A549 (cell line): ENCODE measurements around the gene KRTAP10-8. TPM values are rescaled to one million over a fixed set of nuclear protein-coding genes. Genes with fewer than 3 reads are reported as not detected.
"Not testable (repeated sequence)": the region's sequence is repeated elsewhere in the genome, so short reads cannot be mapped to it uniquely, and the experiment has no call there.

ENCODE experiments used
- ATAC-seq, 2 experiments: fragments of 200-7000 bp in 1 of 2; fragments of >200 bp in 1 of 2; cut with Nextera tagmentation in 1 of 2; cut with Tn5 transposase in 1 of 2; 3 replicates each; pipeline versions ENCODE4 v1.8.0 to v1.9.1; 2018 to 2020; ENCODE audit warnings: mild to moderate bottlenecking in 1 of 2, moderate library complexity in 1 of 2
- CTCF ChIA-PET: fragments of 300-600 bp; sonication (Branson Sonifier 250); formaldehyde crosslinking; extraction: SDS; loops from one replicate; lab custom pipeline; 2021; ENCODE audit warnings: antibody characterized with exemption, inconsistent platforms; lab: Yijun Ruan, JAX
- POLR2A ChIA-PET: fragments of 350-600 bp; formaldehyde crosslinking; extraction: SDS; loops from one replicate; lab custom pipeline; 2021; ENCODE audit warnings: antibody characterized with exemption, inconsistent platforms; lab: Yijun Ruan, JAX
- DNase-seq, 2 experiments: peaks; one replicate each; pipeline versions ENCODE4 v3.0.0 to v3.0.0-alpha.2; 2011 to 2016; ENCODE audit warnings: low read depth in 1 of 2, low spot score in 1 of 2
- FAIRE-seq: peaks from 2 replicates; lab custom pipeline; 2011; peaks lifted over from hg19 to GRCh38; lab: Jason Lieb, UNC
- H3K27ac ChIP-seq, 2 experiments: fragments of >200 bp; sonication (Bioruptor Twin); formaldehyde crosslinking; 3 replicates each; pipeline ENCODE4 v1.5.1; 2016 to 2017
- H3K4me1 ChIP-seq: fragments of >200 bp; sonication (Bioruptor Twin); formaldehyde crosslinking; 3 replicates; pipeline ENCODE4 v1.6.1; 2016
- H3K4me2 ChIP-seq: fragments of >200 bp; sonication (Bioruptor Twin); formaldehyde crosslinking; 3 replicates; pipeline ENCODE4 v1.6.1; 2016
- H3K4me3 ChIP-seq: fragments of >200 bp; sonication (Bioruptor Twin); formaldehyde crosslinking; 3 replicates; pipeline ENCODE4 v1.5.1; 2016
- H3K9me3 ChIP-seq: fragments of >200 bp; sonication (Bioruptor Twin); formaldehyde crosslinking; 3 replicates; pipeline ENCODE4 v1.6.1; 2016
- CBX8 ChIP-seq: fragments of 200-600 bp; sonication (generic); IDR thresholded peaks from 2 replicates; pipeline ENCODE4 v1.6.1; 2016
- CHD2 ChIP-seq: fragments of 150-350 bp; IDR thresholded peaks from 2 replicates; pipeline ENCODE4 v1.6.1; 2014; ENCODE audit warnings: low read length; ENCODE audit not compliant: partially characterized antibody
- FOXS1 ChIP-seq: fragments of 250-450 bp; sonication (Bioruptor Pico); IDR thresholded peaks from 2 replicates; pipeline ENCODE4 v1.5.0; 2020; ENCODE audit warnings: mild to moderate bottlenecking, moderate library complexity
- HOXA7 ChIP-seq: fragments of 250-450 bp; sonication (Bioruptor Pico); IDR thresholded peaks from 2 replicates; pipeline ENCODE4 v1.5.0; 2020; ENCODE audit warnings: mild to moderate bottlenecking, moderate library complexity
- HOXB5 ChIP-seq: fragments of 250-450 bp; sonication (Bioruptor Pico); IDR thresholded peaks from 2 replicates; pipeline ENCODE4 v1.5.0; 2020; ENCODE audit warnings: mild to moderate bottlenecking, moderate library complexity
- KDM5A ChIP-seq: fragments of 200-600 bp; sonication (generic); IDR thresholded peaks from 2 replicates; pipeline ENCODE4 v1.6.1; 2016; ENCODE audit warnings: antibody characterized with exemption, mild to moderate bottlenecking
- NPAS2 ChIP-seq: fragments of 250-450 bp; sonication (Bioruptor Pico); IDR thresholded peaks from 2 replicates; pipeline ENCODE4 v1.8.0; 2022; ENCODE audit warnings: mild to moderate bottlenecking, moderate library complexity, borderline replicate concordance
- NR3C1 ChIP-seq: fragments of >200 bp; sonication (Bioruptor Twin); formaldehyde crosslinking; IDR thresholded peaks from 3 replicates; pipeline ENCODE4 v1.6.1; 2017
- PHF8 ChIP-seq: fragments of 200-600 bp; sonication (generic); IDR thresholded peaks from 2 replicates; pipeline ENCODE4 v1.6.1; 2016; ENCODE audit warnings: low read depth, mild to moderate bottlenecking, antibody characterized with exemption, moderate library complexity, borderline replicate concordance
- POLR2A ChIP-seq: IDR thresholded peaks from 2 replicates; pipeline ENCODE4 v1.6.1; 2012; ENCODE audit warnings: mild to moderate bottlenecking, low read length
- POLR2AphosphoS2 ChIP-seq: conservative IDR thresholded peaks from 2 replicates; pipeline ENCODE4 v1.6.1; 2012; ENCODE audit warnings: low read length, improper control_type of control experiment, inconsistent platforms
- RAD21 ChIP-seq, 2 experiments: fragments of >200 bp in 1 of 2; sonication (Bioruptor Twin) in 1 of 2; formaldehyde crosslinking in 1 of 2; IDR thresholded peaks in 1 of 2; conservative IDR thresholded peaks in 1 of 2; 2 replicates in 1 of 2; 3 replicates in 1 of 2; pipeline ENCODE4 v1.6.1; 2012 to 2018; ENCODE audit warnings: inconsistent platforms in 1 of 2
- RFX5 ChIP-seq: fragments of 450-650 bp; IDR thresholded peaks from 2 replicates; pipeline ENCODE4 v1.7.1; 2014; ENCODE audit warnings: antibody characterized with exemption, mild to moderate bottlenecking, moderate library complexity
- SMC3 ChIP-seq: fragments of >200 bp; sonication (Bioruptor Twin); formaldehyde crosslinking; IDR thresholded peaks from 3 replicates; pipeline ENCODE4 v1.6.1; 2018; ENCODE audit warnings: inconsistent platforms
- TFCP2L1 ChIP-seq: fragments of 250-450 bp; sonication (Bioruptor Pico); IDR thresholded peaks from 2 replicates; pipeline ENCODE4 v1.5.0; 2021; ENCODE audit warnings: mild to moderate bottlenecking
- ZFP36 ChIP-seq: fragments of 450-650 bp; IDR thresholded peaks from 2 replicates; pipeline ENCODE4 v1.6.1; 2014; ENCODE audit warnings: borderline replicate concordance; ENCODE audit not compliant: partially characterized antibody
- WGBS: methylation state at CpG from one replicate; pipeline ENCODE4 v1.1.6; 2017; ENCODE audit errors: missing lambda C conversion rate; 5-methylcytosine and 5-hydroxymethylcytosine counted together
- polyA plus RNA-seq, 4 experiments: library from polyadenylated mRNA; depleted of rRNA in 3 of 4; stranded (reverse); fragments of >200 nt; fragmentation: RNase III in 1 of 4; extraction: RNeasy Plus Mini Kit Qiagen cat#74134 plus additional on column Dnase treatment in 1 of 4; gene quantifications; 2 replicates in 3 of 4; 3 replicates in 1 of 4; pipeline ENCODE4 v1.2.3, GENCODE V29; 2011 to 2017
- TF ChIP-seq, protein P1 (sequence below): fragments of 200-600 bp; sonication (generic); IDR thresholded peaks from 2 replicates; pipeline ENCODE4 v1.6.1; 2016; ENCODE audit warnings: antibody characterized with exemption, mild to moderate bottlenecking, moderate library complexity
- TF ChIP-seq, protein P2 (sequence below): fragments of 450-650 bp; IDR thresholded peaks from 2 replicates; pipeline ENCODE4 v1.6.1; 2014; ENCODE audit warnings: antibody characterized with exemption
- TF ChIP-seq, protein P3 (sequence below): fragments of >200 bp; sonication (Bioruptor Twin); formaldehyde crosslinking; IDR thresholded peaks from 3 replicates; pipeline ENCODE4 v1.5.1; 2016
- TF ChIP-seq, protein P4 (sequence below): fragments of >200 bp; sonication (Bioruptor Twin); formaldehyde crosslinking; IDR thresholded peaks from 3 replicates; pipeline ENCODE4 v1.6.1; 2016

The KRTAP10-8 gene
- polyA plus RNA-seq, 2 of the 4 experiments (the other 2 are of a cell fraction), result not detected

DNA sequence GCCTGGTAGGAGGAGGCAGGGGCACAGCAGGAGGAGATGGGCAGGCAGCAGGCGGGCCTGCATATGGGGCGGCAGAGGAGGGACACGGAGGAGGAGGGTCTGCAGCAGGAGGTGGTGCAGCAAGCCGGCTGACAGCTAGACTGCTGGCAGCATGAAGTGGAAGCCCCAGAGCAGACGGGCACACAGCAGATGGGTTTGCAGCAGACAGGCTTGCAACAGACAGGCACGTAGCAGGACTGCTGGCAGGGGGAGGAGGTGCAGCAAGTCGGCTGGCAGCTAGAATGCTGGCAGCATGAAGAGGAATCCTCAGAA is 32.1 kb upstream of the KRTAP10-8 start:
- H3K4me1 ChIP-seq, result no peaks in the 10 kb centered on the region
- H3K9me3 ChIP-seq, result peaks cover 20% of the 10 kb centered on the region
- 22% methylated on average over 2 of the region's 7 CpGs for WGBS
- TF ChIP-seq HOXA7, result no peak
- TF ChIP-seq KDM5A, result no peak
- TF ChIP-seq CHD2, result no peak
- no peak for TF ChIP-seq SMC3
- TF ChIP-seq, protein P1, sequence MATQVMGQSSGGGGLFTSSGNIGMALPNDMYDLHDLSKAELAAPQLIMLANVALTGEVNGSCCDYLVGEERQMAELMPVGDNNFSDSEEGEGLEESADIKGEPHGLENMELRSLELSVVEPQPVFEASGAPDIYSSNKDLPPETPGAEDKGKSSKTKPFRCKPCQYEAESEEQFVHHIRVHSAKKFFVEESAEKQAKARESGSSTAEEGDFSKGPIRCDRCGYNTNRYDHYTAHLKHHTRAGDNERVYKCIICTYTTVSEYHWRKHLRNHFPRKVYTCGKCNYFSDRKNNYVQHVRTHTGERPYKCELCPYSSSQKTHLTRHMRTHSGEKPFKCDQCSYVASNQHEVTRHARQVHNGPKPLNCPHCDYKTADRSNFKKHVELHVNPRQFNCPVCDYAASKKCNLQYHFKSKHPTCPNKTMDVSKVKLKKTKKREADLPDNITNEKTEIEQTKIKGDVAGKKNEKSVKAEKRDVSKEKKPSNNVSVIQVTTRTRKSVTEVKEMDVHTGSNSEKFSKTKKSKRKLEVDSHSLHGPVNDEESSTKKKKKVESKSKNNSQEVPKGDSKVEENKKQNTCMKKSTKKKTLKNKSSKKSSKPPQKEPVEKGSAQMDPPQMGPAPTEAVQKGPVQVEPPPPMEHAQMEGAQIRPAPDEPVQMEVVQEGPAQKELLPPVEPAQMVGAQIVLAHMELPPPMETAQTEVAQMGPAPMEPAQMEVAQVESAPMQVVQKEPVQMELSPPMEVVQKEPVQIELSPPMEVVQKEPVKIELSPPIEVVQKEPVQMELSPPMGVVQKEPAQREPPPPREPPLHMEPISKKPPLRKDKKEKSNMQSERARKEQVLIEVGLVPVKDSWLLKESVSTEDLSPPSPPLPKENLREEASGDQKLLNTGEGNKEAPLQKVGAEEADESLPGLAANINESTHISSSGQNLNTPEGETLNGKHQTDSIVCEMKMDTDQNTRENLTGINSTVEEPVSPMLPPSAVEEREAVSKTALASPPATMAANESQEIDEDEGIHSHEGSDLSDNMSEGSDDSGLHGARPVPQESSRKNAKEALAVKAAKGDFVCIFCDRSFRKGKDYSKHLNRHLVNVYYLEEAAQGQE, result no peak
- no peak for FAIRE-seq
- ChIA-PET POLR2A (no interaction called here), CTCF (interaction anchor here (1.2 to 2.1 kb wide), 4 partner anchors 9 to 163 kb away, joined by 3 to 6 read pairs (median 4); no protein-coding TSS in a partner anchor)
- no peak for ATAC-seq
- DNase-seq, result no peak
- no peak overlapping the region for H3K4me2 ChIP-seq
- H3K4me3 ChIP-seq, result no peak overlapping the region
- H3K27ac ChIP-seq, result no peak overlapping the region

DNA sequence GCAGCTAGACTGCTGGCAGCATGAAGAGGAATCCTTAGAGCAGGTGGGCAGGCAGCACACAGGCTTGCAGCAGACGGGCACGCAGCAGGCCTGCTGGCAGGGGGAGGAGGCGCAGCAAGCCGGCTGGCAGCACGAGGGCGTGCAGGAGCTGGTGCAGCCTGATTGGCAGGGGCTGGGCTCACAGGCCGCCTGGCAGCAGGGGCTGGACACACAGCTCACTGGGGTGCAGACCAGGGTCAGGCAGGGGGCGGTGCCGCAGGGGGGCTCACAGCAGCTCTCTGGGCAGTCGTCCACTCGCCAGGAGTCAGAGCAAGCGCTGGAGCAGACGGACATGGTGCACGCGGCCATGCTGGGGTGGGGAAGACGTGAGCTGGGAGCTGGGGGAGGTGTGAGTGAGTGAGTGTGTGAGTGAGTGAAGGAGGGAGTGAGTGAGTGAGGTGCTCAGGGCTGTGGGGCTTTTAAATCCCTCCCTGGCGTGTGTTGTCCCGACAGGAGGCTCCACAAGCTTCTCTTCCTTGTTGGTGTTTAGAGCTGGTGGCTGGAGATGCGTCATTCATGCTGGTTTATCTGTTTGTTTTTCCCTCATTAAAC is 31.6 kb upstream of the KRTAP10-8 start, which contains the start of gene KRTAP10-5:
TSS of gene KRTAP10-5 (minus strand) at position 374 of the 591 bp plus-strand sequence. CDS start at position 348, 26 bp downstream.
- peak in 1 of 2 experiments; percentile 42 for DNase-seq
- Histone ChIP-seq H3K9me3 (peaks cover 20% of the 10 kb centered on the region), H3K4me2 (0 out of 3 replicates have a peak within 1 kb of the TSS, but pooled peaks have one; percentile 25)
- CTCF ChIA-PET, result interaction anchor here (1.1 to 2.1 kb wide), 5 partner anchors 10 to 213 kb away, joined by 3 to 6 read pairs (median 4); partner anchors contain the start of gene KRTAP10-6
- POLR2A ChIA-PET, H3K27ac ChIP-seq, H3K4me1 ChIP-seq, FAIRE-seq, H3K4me3 ChIP-seq: not testable (repeated sequence)
- WGBS, result 15% methylated on average over 7 of the region's 19 CpGs
- ATAC-seq, result peak; percentile 54 to 66; a peak in 4 of 6 replicates

DNA sequence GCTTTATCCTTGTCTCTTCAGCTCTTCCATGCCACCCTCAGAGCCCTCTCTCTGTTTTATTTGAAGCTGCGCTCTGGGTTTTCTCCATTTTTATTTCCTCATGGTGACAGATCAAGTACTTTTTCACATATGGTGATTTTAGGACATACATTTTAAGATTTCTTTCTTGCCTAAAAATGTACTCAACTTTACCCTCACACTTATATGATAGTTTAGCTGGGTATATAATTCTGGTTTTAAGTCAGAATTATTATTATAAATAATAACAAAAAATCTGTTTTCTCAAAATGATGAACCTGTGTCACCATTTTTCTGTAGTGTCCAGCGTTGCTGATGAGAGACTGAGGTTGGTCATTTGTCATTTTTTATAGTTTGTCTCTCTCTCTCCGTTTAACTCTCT is 30.7 kb upstream of the KRTAP10-8 start:
- ChIA-PET POLR2A (no interaction called here), CTCF (interaction anchor here (1.1 to 2.1 kb wide), 3 partner anchors 11 to 212 kb away, joined by 3 to 6 read pairs (median 4); partner anchors contain the start of gene KRTAP10-6)
- no peak overlapping the region for H3K27ac ChIP-seq
- H3K4me2 ChIP-seq, result no peak overlapping the region
- no peaks in the 10 kb centered on the region for H3K4me1 ChIP-seq
- 50% methylated on average over 3 of the region's 3 CpGs for WGBS
- no peak for ATAC-seq
- no peak for FAIRE-seq
- DNase-seq, result no peak
- H3K9me3 ChIP-seq, result peaks cover 20% of the 10 kb centered on the region
- H3K4me3 ChIP-seq, result no peak overlapping the region
- TF ChIP-seq CHD2 (no peak), PHF8 (no peak), RFX5 (no peak), NPAS2 (CRISPR knock-in tag) (no peak), ZFP36 (no peak), SMC3 (no peak), POLR2AphosphoS2 (no peak), RAD21 (conservative IDR thresholded peaks at IDR 0.05 in 1 of 2, IDR thresholded peaks at IDR 0.05 in 1 of 2) (no peak), TFCP2L1 (CRISPR knock-in tag) (no peak), NR3C1 (no peak), POLR2A (no peak), CBX8 (no peak), KDM5A (no peak), FOXS1 (CRISPR knock-in tag) (no peak), HOXA7 (no peak), HOXB5 (no peak)
- TF ChIP-seq, protein P2, sequence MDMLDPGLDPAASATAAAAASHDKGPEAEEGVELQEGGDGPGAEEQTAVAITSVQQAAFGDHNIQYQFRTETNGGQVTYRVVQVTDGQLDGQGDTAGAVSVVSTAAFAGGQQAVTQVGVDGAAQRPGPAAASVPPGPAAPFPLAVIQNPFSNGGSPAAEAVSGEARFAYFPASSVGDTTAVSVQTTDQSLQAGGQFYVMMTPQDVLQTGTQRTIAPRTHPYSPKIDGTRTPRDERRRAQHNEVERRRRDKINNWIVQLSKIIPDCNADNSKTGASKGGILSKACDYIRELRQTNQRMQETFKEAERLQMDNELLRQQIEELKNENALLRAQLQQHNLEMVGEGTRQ, result no peak
- TF ChIP-seq, protein P3, sequence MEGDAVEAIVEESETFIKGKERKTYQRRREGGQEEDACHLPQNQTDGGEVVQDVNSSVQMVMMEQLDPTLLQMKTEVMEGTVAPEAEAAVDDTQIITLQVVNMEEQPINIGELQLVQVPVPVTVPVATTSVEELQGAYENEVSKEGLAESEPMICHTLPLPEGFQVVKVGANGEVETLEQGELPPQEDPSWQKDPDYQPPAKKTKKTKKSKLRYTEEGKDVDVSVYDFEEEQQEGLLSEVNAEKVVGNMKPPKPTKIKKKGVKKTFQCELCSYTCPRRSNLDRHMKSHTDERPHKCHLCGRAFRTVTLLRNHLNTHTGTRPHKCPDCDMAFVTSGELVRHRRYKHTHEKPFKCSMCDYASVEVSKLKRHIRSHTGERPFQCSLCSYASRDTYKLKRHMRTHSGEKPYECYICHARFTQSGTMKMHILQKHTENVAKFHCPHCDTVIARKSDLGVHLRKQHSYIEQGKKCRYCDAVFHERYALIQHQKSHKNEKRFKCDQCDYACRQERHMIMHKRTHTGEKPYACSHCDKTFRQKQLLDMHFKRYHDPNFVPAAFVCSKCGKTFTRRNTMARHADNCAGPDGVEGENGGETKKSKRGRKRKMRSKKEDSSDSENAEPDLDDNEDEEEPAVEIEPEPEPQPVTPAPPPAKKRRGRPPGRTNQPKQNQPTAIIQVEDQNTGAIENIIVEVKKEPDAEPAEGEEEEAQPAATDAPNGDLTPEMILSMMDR, result no peak
- TF ChIP-seq, protein P4, sequence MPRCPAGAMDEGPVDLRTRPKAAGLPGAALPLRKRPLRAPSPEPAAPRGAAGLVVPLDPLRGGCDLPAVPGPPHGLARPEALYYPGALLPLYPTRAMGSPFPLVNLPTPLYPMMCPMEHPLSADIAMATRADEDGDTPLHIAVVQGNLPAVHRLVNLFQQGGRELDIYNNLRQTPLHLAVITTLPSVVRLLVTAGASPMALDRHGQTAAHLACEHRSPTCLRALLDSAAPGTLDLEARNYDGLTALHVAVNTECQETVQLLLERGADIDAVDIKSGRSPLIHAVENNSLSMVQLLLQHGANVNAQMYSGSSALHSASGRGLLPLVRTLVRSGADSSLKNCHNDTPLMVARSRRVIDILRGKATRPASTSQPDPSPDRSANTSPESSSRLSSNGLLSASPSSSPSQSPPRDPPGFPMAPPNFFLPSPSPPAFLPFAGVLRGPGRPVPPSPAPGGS, result no peak
- TF ChIP-seq, all 56 proteins: peak for 0
